Activated CD8-positive, alpha-beta memory T cell treated with anti-CD3 and anti-CD28 coated beads, Interleukin-2, amount 50 U/mL, for 24 hours (primary cell): ENCODE results near the gene KIAA0930.

Experiments
- DNase-seq: peaks from one replicate; pipeline ENCODE4 v3.0.0-alpha.2; 2020; ENCODE audit errors: extremely low read depth

The KIAA0930 gene

DNA sequence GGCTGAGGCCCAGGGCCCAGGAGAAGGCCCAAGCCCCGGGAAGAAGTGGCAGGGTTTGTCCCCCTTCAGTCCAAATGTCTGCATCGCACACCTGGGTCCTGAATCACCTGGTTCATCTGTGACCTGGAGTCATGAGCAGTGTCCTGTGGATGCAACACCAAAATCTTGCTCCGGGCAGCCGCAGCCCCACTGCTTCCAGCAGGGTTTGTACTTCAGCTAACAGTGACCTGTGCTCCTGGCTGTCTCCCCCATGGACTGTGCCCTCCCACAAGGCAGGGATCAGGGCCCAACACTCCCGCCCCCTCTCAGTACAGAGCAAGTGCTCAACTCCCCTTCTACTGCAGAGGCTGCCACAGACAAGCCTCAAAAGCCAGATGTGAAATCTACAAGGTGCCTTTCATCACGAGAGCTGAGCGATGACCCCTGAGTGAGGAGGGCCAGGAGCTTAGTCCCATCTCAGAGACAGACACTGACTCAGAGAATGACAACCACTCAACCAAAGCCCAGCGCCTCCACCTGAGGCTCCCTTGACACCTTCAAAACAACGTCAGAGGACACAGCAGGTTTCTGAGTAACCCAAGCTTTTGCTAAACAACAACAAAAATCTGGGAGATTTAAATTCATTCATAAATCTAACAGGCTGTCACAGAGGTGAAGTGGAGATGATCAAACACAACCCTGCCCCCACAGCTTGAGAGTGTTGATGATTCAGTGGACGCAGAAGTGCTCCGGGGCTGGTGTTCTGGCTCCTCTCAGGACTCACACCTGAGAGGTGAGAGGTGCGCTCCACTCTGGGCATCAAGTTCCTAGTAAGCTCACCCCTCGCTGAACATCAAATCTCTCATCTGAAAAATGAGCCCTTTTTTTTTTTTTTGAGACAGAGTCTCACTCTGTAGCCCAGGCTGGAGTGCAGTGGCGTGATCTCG lies 3.4 kb downstream of the KIAA0930 start:
- DNase-seq = no peak

DNA sequence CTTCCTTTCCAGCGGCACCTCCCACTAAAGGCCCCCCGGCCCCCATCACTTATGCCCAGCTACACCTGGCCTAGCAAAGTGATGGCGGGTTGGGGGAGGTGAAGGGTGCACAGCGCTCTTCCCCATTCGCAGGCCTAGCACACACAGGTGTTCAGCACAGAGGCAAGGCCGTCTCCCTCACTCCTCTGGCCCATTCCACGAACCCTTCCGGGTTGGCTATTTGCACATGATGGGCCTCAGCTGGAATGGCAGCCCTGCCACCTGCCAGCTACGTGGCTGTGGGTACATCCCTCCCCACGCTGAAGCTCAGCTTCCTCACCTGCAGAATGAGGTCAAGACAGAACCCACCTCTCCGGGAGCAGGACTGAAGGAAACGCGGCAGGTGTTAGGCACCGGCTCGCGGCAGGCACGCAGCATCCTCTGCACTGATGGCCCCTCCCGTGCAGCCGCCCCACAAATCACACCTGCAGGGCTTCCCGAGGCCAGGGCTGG lies 4.8 kb downstream of the KIAA0930 start:
- DNase-seq = no peak

GRCh38 chr22:45235101-45235777 lies 5.5 kb downstream of the KIAA0930 start:
- DNase-seq = no peak

- no peak for DNase-seq
Measured at GRCh38 chr22:45233827-45234226, 6.9 kb downstream of the KIAA0930 start.

GRCh38 chr22:45233386-45233785 lies 7.3 kb downstream of the KIAA0930 start:
- DNase-seq = no peak

DNA sequence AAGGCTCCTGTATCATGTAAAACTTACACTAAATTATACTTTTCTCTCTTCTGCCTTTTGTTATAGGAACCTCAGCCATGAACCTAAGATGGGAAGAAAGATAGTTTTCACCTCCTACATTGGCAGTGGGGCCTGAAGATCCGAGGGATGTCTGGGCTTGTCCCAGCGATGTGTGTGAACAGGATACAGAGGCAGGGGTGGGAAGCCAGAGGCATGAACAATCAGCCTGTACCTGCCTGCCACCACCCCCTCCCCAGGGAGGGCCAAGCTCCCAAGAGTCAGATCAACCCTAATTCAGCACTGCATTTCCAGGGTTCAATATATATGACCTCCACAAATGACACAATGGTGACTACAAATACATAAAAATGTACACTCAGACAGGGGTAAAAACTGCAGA lies 9.4 kb downstream of the KIAA0930 start:
- DNase-seq = no peak

- no peak for DNase-seq
Measured at GRCh38 chr22:45230026-45230721, 10.5 kb downstream of the KIAA0930 start.

DNA sequence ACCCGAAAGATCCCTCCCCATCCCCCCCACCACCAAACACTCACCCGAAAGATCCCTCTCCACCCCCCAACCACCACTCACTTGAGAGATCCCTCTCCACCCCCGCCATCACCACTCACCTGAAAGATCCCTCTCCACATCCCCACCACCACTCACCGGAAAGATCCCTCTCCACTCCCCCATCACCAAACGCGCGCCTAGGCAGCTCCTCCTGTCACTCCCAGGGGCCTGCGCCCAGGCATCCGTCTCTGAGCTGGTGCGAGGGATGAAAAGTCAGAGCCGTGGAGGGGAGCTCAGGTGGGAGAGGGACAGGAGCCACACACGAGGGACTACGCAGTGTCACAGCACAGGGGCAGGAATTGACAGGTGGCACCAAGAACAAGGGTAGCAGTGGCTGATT lies 11.5 kb downstream of the KIAA0930 start:
- no peak for DNase-seq

GRCh38 chr22:45228401-45228754 lies 12.3 kb downstream of the KIAA0930 start:
- no peak for DNase-seq

DNA sequence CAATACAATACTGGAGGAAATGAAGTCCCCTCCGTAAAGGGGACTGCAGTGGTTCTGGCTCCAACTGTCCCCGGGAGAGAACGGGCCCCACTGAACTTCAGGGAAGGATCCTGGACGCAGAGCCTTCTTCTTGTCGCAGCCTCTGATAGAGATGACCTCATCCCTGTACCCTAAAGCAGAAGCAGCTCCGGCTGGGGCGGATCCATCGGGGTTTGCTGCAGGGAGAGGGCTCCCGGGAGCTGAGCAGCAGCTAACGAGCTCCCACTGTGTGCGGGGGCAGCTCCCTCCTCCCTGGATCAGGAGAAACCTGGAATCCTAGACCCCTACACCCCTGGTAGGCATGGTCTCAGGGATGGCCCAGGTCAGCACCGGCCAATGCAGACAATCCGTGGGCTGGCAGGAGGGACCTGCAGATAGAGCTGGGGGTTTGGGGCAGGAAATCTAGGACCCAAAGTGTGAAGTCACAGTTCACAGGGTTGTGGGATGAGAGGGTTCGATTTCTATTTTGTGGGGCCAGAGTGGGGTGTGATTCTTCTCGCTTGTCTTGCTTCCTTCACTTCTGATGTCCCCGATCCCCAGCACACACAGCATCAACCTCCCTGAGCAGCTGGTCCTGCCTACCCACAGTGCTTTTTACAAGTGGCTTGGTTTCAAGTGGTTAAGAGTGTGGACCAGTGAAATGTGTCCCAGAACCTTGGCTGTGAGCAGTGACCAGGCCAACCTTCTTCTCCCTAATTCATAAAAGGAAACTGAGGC lies 12.9 kb downstream of the KIAA0930 start:
- no peak for DNase-seq

DNA sequence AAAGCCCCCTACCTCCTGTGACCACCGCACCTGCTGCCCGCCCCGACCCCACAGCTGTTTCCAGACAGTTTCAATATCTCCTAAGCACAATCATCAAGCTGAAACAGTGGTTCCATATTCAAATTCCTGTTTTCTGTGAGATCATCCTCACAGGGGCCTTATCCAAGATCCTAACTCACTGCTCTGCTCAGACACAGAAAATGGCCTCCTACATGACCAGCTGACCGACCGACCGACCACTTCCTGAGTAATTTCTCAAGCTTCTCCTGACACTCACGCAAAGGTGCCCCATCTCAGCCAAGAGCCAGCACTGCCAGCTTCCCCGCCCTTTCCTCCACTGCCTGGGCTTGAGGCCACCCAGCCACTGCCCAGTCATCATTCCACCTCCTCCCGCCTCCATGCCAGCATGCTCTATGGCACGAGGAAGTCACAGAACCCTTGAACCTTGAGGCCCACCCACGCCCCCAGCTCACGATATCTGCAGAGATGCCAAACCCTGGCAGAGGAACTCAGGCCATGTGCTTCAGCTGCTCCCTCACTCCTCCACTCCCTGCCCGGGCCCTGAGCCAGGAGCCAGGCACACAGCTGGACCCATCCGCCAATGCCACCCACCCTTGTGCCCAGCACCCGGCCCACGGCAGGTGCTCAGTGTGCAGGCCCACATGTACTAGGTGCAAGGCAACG lies 14.0 kb downstream of the KIAA0930 start:
- DNase-seq = no peak

GRCh38 chr22:45225732-45226502 lies 14.8 kb downstream of the KIAA0930 start:
- no peak for DNase-seq

- no peak for DNase-seq
Measured at GRCh38 chr22:45224988-45225731, 15.5 kb downstream of the KIAA0930 start.

GRCh38 chr22:45224331-45224730 lies 16.4 kb downstream of the KIAA0930 start:
- no peak for DNase-seq

DNA sequence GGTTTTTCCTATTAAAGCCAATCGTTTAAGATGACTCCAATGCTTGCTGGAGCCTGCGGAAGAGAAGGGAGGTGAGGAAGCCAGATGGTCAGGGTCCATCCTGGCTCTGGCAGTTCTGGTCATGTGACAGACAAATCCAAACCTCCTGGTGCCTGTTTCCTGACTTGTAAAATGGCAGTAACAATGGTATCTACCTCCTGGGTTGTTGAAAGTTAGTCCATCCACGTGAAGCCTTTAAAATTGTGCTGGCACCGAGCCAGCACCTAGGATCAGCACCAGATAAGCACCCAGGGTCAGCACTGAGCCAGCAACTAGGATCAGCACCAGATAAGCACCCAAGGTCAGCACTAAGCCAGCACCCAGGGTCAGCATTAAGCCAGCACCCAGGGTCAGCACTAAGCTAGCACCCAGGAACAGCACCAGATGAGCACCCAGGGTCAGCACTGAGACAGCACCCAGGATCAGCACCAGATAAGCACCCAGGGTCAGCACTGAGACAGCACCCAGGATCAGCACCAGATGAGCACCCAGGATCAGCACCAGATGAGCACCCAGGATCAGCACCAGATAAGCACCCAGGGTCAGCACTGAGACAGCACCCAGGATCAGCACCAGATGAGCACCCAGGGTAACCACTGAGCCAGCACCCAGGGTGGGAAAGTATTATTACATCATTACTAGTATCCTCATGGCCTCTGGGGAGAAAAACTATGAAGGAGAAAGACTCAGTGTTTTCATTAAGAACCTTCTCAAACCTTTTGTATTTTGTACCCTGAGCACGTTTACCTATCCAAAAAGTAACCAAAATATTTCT lies 17.2 kb downstream of the KIAA0930 start:
- DNase-seq = no peak

DNA sequence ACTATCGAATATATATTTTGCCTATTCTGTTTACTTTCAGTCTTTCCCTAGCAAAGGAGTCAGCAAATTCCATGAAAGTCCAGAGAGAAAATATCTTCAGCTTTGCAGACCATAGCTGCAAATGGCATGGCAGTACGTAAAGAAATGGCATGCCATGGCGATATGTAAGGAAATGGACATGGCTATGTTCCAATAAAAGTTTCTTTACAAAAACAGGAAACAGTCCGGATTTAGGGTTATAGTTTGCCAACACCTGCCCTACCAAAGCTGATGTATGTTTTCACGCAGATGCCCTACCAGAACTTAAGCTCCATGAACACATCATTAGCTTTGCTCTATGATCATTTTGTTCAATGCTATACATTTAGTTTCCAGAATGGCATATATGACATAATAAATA lies 19.5 kb downstream of the KIAA0930 start:
- DNase-seq = no peak

DNA sequence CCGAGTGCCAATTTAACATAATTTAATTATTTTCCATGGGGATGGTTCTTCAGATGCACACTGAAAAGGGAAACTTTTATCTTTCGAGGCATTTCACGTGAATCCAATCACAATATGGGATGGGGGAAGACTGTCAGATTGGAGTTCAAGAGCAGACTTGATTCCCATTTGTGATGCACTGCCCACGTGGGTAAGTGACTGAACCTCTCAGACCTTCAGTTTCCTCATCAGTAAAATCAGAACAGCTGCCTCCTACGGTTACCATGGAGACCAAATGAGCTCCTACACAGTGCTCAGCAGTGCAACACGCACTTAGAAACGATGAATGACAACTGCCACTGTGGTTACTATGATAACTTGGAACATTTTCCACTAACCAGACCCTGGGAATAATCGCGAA lies 21.7 kb downstream of the KIAA0930 start:
- DNase-seq = peak; percentile 12

DNA sequence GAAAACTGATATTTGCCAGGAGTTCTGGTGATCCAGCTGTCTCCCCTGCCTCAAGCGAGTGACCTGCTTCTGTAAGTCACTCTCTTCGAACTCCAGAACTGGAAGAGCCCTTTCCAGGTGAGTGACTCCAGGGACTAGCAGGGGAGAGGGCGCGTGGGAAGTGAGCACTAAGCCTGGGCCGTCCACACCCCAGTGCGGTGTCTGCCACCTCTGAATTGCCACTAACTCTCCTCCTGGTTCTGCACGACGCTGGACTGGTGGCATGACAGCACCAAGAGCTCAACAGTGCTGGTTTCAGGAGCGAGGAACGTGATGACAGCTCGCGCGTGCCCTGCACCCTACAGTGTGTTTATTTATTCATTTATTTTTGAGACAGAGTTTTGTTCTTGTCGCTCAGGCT lies 22.9 kb downstream of the KIAA0930 start:
- DNase-seq = no peak

- no peak for DNase-seq
Measured at GRCh38 chr22:45217345-45217744, 23.3 kb downstream of the KIAA0930 start.
